Smooth muscle cell (in vitro differentiated cells): ENCODE measurements around the gene L1CAM. TPM values are rescaled to one million over a fixed set of nuclear protein-coding genes. Genes with fewer than 3 reads are reported as not detected.

Source experiments
- DNase-seq: peaks from one replicate; lab custom pipeline; 2025; ENCODE audit not compliant: unreplicated experiment; lab: John Stamatoyannopoulos, UW
- H2AFZ ChIP-seq: fragments of 200-600 bp; sonication (generic); 2 replicates; pipeline ENCODE4 v1.6.0; 2016; ENCODE audit warnings: antibody characterized with exemption, low read depth, mild to moderate bottlenecking
- H3F3A ChIP-seq: fragments of 200-600 bp; sonication (generic); 2 replicates; pipeline ENCODE4 v1.6.0; 2017; ENCODE audit warnings: antibody characterized with exemption, low read depth
- H3K27ac ChIP-seq: fragments of 200-600 bp; sonication (generic); 2 replicates; pipeline ENCODE4 v1.5.1; 2016; ENCODE audit warnings: low read depth, mild to moderate bottlenecking
- H3K27me3 ChIP-seq: fragments of 200-600 bp; sonication (generic); 2 replicates; pipeline ENCODE4 v1.6.1; 2016; ENCODE audit warnings: low read depth, mild to moderate bottlenecking
- H3K36me3 ChIP-seq: fragments of 200-600 bp; sonication (generic); 2 replicates; pipeline ENCODE4 v1.5.1; 2016; ENCODE audit warnings: low read depth
- H3K4me1 ChIP-seq: fragments of 200-600 bp; sonication (generic); 2 replicates; pipeline ENCODE4 v1.5.1; 2016; ENCODE audit warnings: low read depth
- H3K4me2 ChIP-seq: fragments of 200-600 bp; sonication (generic); 2 replicates; pipeline ENCODE4 v1.6.0; 2016; ENCODE audit warnings: mild to moderate bottlenecking
- H3K4me3 ChIP-seq: fragments of 200-600 bp; sonication (generic); 2 replicates; pipeline ENCODE4 v1.5.1; 2016; ENCODE audit warnings: mild to moderate bottlenecking
- H3K79me2 ChIP-seq: fragments of 200-600 bp; sonication (generic); 2 replicates; pipeline ENCODE4 v1.6.0; 2016; ENCODE audit warnings: low read depth, mild to moderate bottlenecking
- H3K9ac ChIP-seq: fragments of 200-600 bp; sonication (generic); 2 replicates; pipeline ENCODE4 v1.6.0; 2016; ENCODE audit warnings: low read depth
- H3K9me3 ChIP-seq: fragments of 200-600 bp; sonication (generic); replicated peaks from 2 replicates; pipeline ENCODE4 v1.5.1; 2016; ENCODE audit warnings: low read depth
- H4K20me1 ChIP-seq: fragments of 200-600 bp; sonication (generic); 2 replicates; pipeline ENCODE4 v1.6.0; 2016; ENCODE audit warnings: low read depth
- WGBS: methylation state at CpG from one replicate; pipeline ENCODE4 v1.1.7; 2016; ENCODE audit warnings: low lambda C conversion rate; 5-methylcytosine and 5-hydroxymethylcytosine counted together
- polyA plus RNA-seq: library from polyadenylated mRNA; unstranded; fragments of >200 nt; fragmentation: Nextera tagmentation; extraction: Ambion mirVana; gene quantifications from 2 replicates; pipeline ENCODE4 v1.2.1, GENCODE V29; 2016
- total RNA-seq: library from RNA; depleted of rRNA; stranded (reverse); fragments of >200 nt; gene quantifications from 2 replicates; pipeline ENCODE4 v1.2.3, GENCODE V29; 2014
- TF ChIP-seq, protein P1 (sequence below): fragments of 200-600 bp; sonication (generic); IDR thresholded peaks from 2 replicates; pipeline ENCODE4 v1.5.1; 2017; ENCODE audit warnings: borderline replicate concordance, mild to moderate bottlenecking, antibody characterized with exemption; ENCODE audit not compliant: insufficient read depth, poor library complexity, severe bottlenecking

The L1CAM gene
- total and polyA plus RNA-seq, 2 experiments from 2014 or later, result 27.2 to 68.7 TPM

GRCh38 chrX:153866302-153867019 lies 19.5 kb downstream of the L1CAM start:
- Histone ChIP-seq H3K4me1 (no peaks in the 10 kb centered on the region), H3F3A (no peaks in the 10 kb centered on the region), H2AFZ (no peak overlapping the region), H3K27ac (no peak overlapping the region), H4K20me1 (no peaks in the 10 kb centered on the region), H3K9ac (no peak overlapping the region), H3K4me2 (no peak overlapping the region), H3K27me3 (no peaks in the 10 kb centered on the region), H3K9me3 (no peaks in the 10 kb centered on the region), H3K79me2 (no peaks in the 10 kb centered on the region), H3K4me3 (no peak overlapping the region), H3K36me3 (no peaks in the 10 kb centered on the region)
- TF ChIP-seq, protein P1, sequence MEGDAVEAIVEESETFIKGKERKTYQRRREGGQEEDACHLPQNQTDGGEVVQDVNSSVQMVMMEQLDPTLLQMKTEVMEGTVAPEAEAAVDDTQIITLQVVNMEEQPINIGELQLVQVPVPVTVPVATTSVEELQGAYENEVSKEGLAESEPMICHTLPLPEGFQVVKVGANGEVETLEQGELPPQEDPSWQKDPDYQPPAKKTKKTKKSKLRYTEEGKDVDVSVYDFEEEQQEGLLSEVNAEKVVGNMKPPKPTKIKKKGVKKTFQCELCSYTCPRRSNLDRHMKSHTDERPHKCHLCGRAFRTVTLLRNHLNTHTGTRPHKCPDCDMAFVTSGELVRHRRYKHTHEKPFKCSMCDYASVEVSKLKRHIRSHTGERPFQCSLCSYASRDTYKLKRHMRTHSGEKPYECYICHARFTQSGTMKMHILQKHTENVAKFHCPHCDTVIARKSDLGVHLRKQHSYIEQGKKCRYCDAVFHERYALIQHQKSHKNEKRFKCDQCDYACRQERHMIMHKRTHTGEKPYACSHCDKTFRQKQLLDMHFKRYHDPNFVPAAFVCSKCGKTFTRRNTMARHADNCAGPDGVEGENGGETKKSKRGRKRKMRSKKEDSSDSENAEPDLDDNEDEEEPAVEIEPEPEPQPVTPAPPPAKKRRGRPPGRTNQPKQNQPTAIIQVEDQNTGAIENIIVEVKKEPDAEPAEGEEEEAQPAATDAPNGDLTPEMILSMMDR, result no peak
- no peak for DNase-seq
- 91% methylated on average over 22 of the region's 22 CpGs for WGBS

GRCh38 chrX:153865685-153866084 lies 20.3 kb downstream of the L1CAM start:
- DNase-seq, result no peak
- 90% methylated on average over 9 of the region's 9 CpGs for WGBS
- Histone ChIP-seq H4K20me1 (no peaks in the 10 kb centered on the region), H3K9me3 (no peaks in the 10 kb centered on the region), H3K79me2 (no peaks in the 10 kb centered on the region), H3K9ac (no peak overlapping the region), H3K4me3 (no peak overlapping the region), H2AFZ (no peak overlapping the region), H3K36me3 (no peaks in the 10 kb centered on the region), H3K27ac (no peak overlapping the region), H3K4me2 (no peak overlapping the region), H3K27me3 (no peaks in the 10 kb centered on the region), H3F3A (no peaks in the 10 kb centered on the region), H3K4me1 (no peaks in the 10 kb centered on the region)
- TF ChIP-seq, protein P1, result no peak

- no peaks in the 10 kb centered on the region for H3K9me3 ChIP-seq
- H3K4me2 ChIP-seq, result no peak overlapping the region
- DNase-seq, result no peak
- H3F3A ChIP-seq, result no peaks in the 10 kb centered on the region
- H2AFZ ChIP-seq, result no peak overlapping the region
- H4K20me1 ChIP-seq, result no peaks in the 10 kb centered on the region
- no peaks in the 10 kb centered on the region for H3K27me3 ChIP-seq
- 92% methylated on average over 7 of the region's 11 CpGs for WGBS
- TF ChIP-seq, protein P1, result no peak
- H3K36me3 ChIP-seq, result no peaks in the 10 kb centered on the region
- no peaks in the 10 kb centered on the region for H3K4me1 ChIP-seq
- H3K27ac ChIP-seq, result no peak overlapping the region
- H3K79me2 ChIP-seq, result no peaks in the 10 kb centered on the region
- no peak overlapping the region for H3K4me3 ChIP-seq
- no peak overlapping the region for H3K9ac ChIP-seq
Measured at GRCh38 chrX:153865321-153865580, 20.7 kb downstream of the L1CAM start.
